Measurements from ENCODE around the gene PHF21B.

The PHF21B gene

GRCh38 chr22:44951510-44951816 is 58.3 kb downstream of the PHF21B start:
- H3K4me1 ChIP-seq (ENCODE audit: control insufficient read depth, insufficient read depth, low read length): peaks cover 3% of the 10 kb centered on the region; the same call in 1 of the 2 replicates
- H3K36me3 ChIP-seq (ENCODE audit: control insufficient read depth, insufficient read depth, low read length): no peaks in the 10 kb centered on the region
- no peak for DNase-seq (ENCODE audit: low read depth, low spot score)
- no peak overlapping the region for H3K27ac ChIP-seq (ENCODE audit: low read length)
- no peaks in the 10 kb centered on the region for H3K9me3 ChIP-seq (ENCODE audit: control insufficient read depth, insufficient read depth, low read length)
- H3K27me3 ChIP-seq (ENCODE audit: control insufficient read depth, insufficient read depth, low read length): no peaks in the 10 kb centered on the region
- no peak overlapping the region for H3K4me3 ChIP-seq (ENCODE audit: low read length)

GRCh38 chr22:44950806-44951509 is 58.8 kb downstream of the PHF21B start:
- Histone ChIP-seq H3K36me3 (ENCODE audit: control insufficient read depth, insufficient read depth, low read length) (no peaks in the 10 kb centered on the region), H3K27me3 (ENCODE audit: control insufficient read depth, insufficient read depth, low read length) (no peaks in the 10 kb centered on the region), H3K9me3 (ENCODE audit: control insufficient read depth, insufficient read depth, low read length) (no peaks in the 10 kb centered on the region), H3K27ac (ENCODE audit: low read length) (no peak overlapping the region), H3K4me1 (ENCODE audit: control insufficient read depth, insufficient read depth, low read length) (peaks cover 3% of the 10 kb centered on the region; the same call in 1 of the 2 replicates), H3K4me3 (ENCODE audit: low read length) (no peak overlapping the region)
- no peak for DNase-seq (ENCODE audit: low read depth, low spot score)
- no CpG with 5 or more reads among the region's 21 CpGs for WGBS (ENCODE audit: insufficient coverage, insufficient read length)

GRCh38 chr22:44947846-44948245 is 62.0 kb downstream of the PHF21B start:
- H3K4me3 ChIP-seq (ENCODE audit: low read length): no peak overlapping the region
- WGBS (ENCODE audit: insufficient coverage, insufficient read length): no CpG with 5 or more reads among the region's 13 CpGs
- H3K9me3 ChIP-seq (ENCODE audit: control insufficient read depth, insufficient read depth, low read length): no peaks in the 10 kb centered on the region
- H3K4me1 ChIP-seq (ENCODE audit: control insufficient read depth, insufficient read depth, low read length): peaks cover 4% of the 10 kb centered on the region; the same call in 1 of the 2 replicates
- H3K36me3 ChIP-seq (ENCODE audit: control insufficient read depth, insufficient read depth, low read length): no peaks in the 10 kb centered on the region
- DNase-seq (ENCODE audit: low read depth, low spot score): no peak
- H3K27ac ChIP-seq (ENCODE audit: low read length): no peak overlapping the region
- no peaks in the 10 kb centered on the region for H3K27me3 ChIP-seq (ENCODE audit: control insufficient read depth, insufficient read depth, low read length)

- Histone ChIP-seq H3K4me3 (ENCODE audit: low read length) (no peak overlapping the region), H3K27ac (ENCODE audit: low read length) (no peak overlapping the region), H3K27me3 (ENCODE audit: control insufficient read depth, insufficient read depth, low read length) (no peaks in the 10 kb centered on the region), H3K4me1 (ENCODE audit: control insufficient read depth, insufficient read depth, low read length) (peaks cover 4% of the 10 kb centered on the region; the same call in 1 of the 2 replicates), H3K9me3 (ENCODE audit: control insufficient read depth, insufficient read depth, low read length) (no peaks in the 10 kb centered on the region), H3K36me3 (ENCODE audit: control insufficient read depth, insufficient read depth, low read length) (no peaks in the 10 kb centered on the region)
- no CpG with 5 or more reads among the region's 11 CpGs for WGBS (ENCODE audit: insufficient coverage, insufficient read length)
- DNase-seq (ENCODE audit: low read depth, low spot score): no peak
Observed at GRCh38 chr22:44947049-44947448, 62.8 kb downstream of the PHF21B start.

GRCh38 chr22:44944883-44945601 is 64.8 kb downstream of the PHF21B start:
- no peak overlapping the region for H3K27ac ChIP-seq (ENCODE audit: low read length)
- no peak for DNase-seq (ENCODE audit: low read depth, low spot score)
- H3K36me3 ChIP-seq (ENCODE audit: control insufficient read depth, insufficient read depth, low read length): no peaks in the 10 kb centered on the region
- no peak overlapping the region for H3K4me3 ChIP-seq (ENCODE audit: low read length)
- no peaks in the 10 kb centered on the region for H3K9me3 ChIP-seq (ENCODE audit: control insufficient read depth, insufficient read depth, low read length)
- peaks cover 13% of the 10 kb centered on the region for H3K4me1 ChIP-seq (ENCODE audit: control insufficient read depth, insufficient read depth, low read length)
- WGBS (ENCODE audit: insufficient coverage, insufficient read length): no CpG with 5 or more reads among the region's 20 CpGs
- no peaks in the 10 kb centered on the region for H3K27me3 ChIP-seq (ENCODE audit: control insufficient read depth, insufficient read depth, low read length)

- Histone ChIP-seq H3K27me3 (ENCODE audit: control insufficient read depth, insufficient read depth, low read length) (no peaks in the 10 kb centered on the region), H3K4me1 (ENCODE audit: control insufficient read depth, insufficient read depth, low read length) (peaks cover 15% of the 10 kb centered on the region), H3K27ac (ENCODE audit: low read length) (no peak overlapping the region), H3K4me3 (ENCODE audit: low read length) (no peak overlapping the region), H3K36me3 (ENCODE audit: control insufficient read depth, insufficient read depth, low read length) (no peaks in the 10 kb centered on the region), H3K9me3 (ENCODE audit: control insufficient read depth, insufficient read depth, low read length) (no peaks in the 10 kb centered on the region)
- no peak for DNase-seq (ENCODE audit: low read depth, low spot score)
- WGBS (ENCODE audit: insufficient coverage, insufficient read length): no CpG with 5 or more reads among the region's 17 CpGs
Observed at GRCh38 chr22:44943701-44944324, 66.0 kb downstream of the PHF21B start.

- Histone ChIP-seq H3K4me3 (ENCODE audit: low read length) (no peak overlapping the region), H3K27me3 (ENCODE audit: control insufficient read depth, insufficient read depth, low read length) (no peaks in the 10 kb centered on the region), H3K27ac (ENCODE audit: low read length) (no peak overlapping the region), H3K4me1 (ENCODE audit: control insufficient read depth, insufficient read depth, low read length) (peaks cover 15% of the 10 kb centered on the region), H3K9me3 (ENCODE audit: control insufficient read depth, insufficient read depth, low read length) (no peaks in the 10 kb centered on the region), H3K36me3 (ENCODE audit: control insufficient read depth, insufficient read depth, low read length) (no peaks in the 10 kb centered on the region)
- WGBS (ENCODE audit: insufficient coverage, insufficient read length): no CpG with 5 or more reads among the region's 23 CpGs
- no peak for DNase-seq (ENCODE audit: low read depth, low spot score)
Observed at GRCh38 chr22:44942979-44943700, 66.7 kb downstream of the PHF21B start.

- Histone ChIP-seq H3K9me3 (ENCODE audit: control insufficient read depth, insufficient read depth, low read length) (no peaks in the 10 kb centered on the region), H3K4me1 (ENCODE audit: control insufficient read depth, insufficient read depth, low read length) (peaks cover 15% of the 10 kb centered on the region), H3K27me3 (ENCODE audit: control insufficient read depth, insufficient read depth, low read length) (no peaks in the 10 kb centered on the region), H3K36me3 (ENCODE audit: control insufficient read depth, insufficient read depth, low read length) (no peaks in the 10 kb centered on the region), H3K4me3 (ENCODE audit: low read length) (no peak overlapping the region), H3K27ac (ENCODE audit: low read length) (no peak overlapping the region)
- no CpG with 5 or more reads among the region's 7 CpGs for WGBS (ENCODE audit: insufficient coverage, insufficient read length)
- DNase-seq (ENCODE audit: low read depth, low spot score): no peak
Observed at GRCh38 chr22:44942056-44942455, 67.7 kb downstream of the PHF21B start.

GRCh38 chr22:44941207-44941606 is 68.6 kb downstream of the PHF21B start:
- Histone ChIP-seq H3K4me1 (ENCODE audit: control insufficient read depth, insufficient read depth, low read length) (peaks cover 15% of the 10 kb centered on the region), H3K27ac (ENCODE audit: low read length) (no peak overlapping the region), H3K36me3 (ENCODE audit: control insufficient read depth, insufficient read depth, low read length) (no peaks in the 10 kb centered on the region), H3K4me3 (ENCODE audit: low read length) (no peak overlapping the region), H3K27me3 (ENCODE audit: control insufficient read depth, insufficient read depth, low read length) (no peaks in the 10 kb centered on the region), H3K9me3 (ENCODE audit: control insufficient read depth, insufficient read depth, low read length) (no peaks in the 10 kb centered on the region)
- no peak for DNase-seq (ENCODE audit: low read depth, low spot score)
- WGBS (ENCODE audit: insufficient coverage, insufficient read length): no CpG with 5 or more reads among the region's 15 CpGs

- no CpG with 5 or more reads among the region's 11 CpGs for WGBS (ENCODE audit: insufficient coverage, insufficient read length)
- peaks cover 15% of the 10 kb centered on the region for H3K4me1 ChIP-seq (ENCODE audit: control insufficient read depth, insufficient read depth, low read length)
- no peak for DNase-seq (ENCODE audit: low read depth, low spot score)
Observed at GRCh38 chr22:44940130-44940529, 69.7 kb downstream of the PHF21B start.

More at GRCh38 chr22:44940130-44940529, 69.7 kb downstream of the PHF21B start:
- Histone ChIP-seq H3K36me3 (ENCODE audit: control insufficient read depth, insufficient read depth, low read length) (no peaks in the 10 kb centered on the region), H3K9me3 (ENCODE audit: control insufficient read depth, insufficient read depth, low read length) (no peaks in the 10 kb centered on the region), H3K27me3 (ENCODE audit: control insufficient read depth, insufficient read depth, low read length) (no peaks in the 10 kb centered on the region), H3K27ac (ENCODE audit: low read length) (no peak overlapping the region), H3K4me3 (ENCODE audit: low read length) (no peak overlapping the region)

Data from iPS DF 6.9 (cell line).